ENCODE results near the gene TNFAIP8. TPM values are rescaled to one million over a fixed set of nuclear protein-coding genes. Genes with fewer than 3 reads are reported as not detected.

Gene TNFAIP8
- 100 to 1,000 TPM; 128 to 145 (median 135) TPM for total RNA-seq
- total RNA-seq (2013): 232 TPM
- 160 to 940 (median 269) reads per million in 29 experiments for total RNA-seq

GRCh38 chr5:119355685-119356611 is at the start of gene TNFAIP8:
Gene TNFAIP8, plus strand, starts transcription at chr5:119356019. Its CDS starts 72 bp downstream, at chr5:119356091.
- Histone ChIP-seq H3K27me3 (replicated peaks in 1 of 2; ENCODE audit: control insufficient read depth in 2 of 2, extremely low read depth in 1 of 2, insufficient read depth in 2 of 2, low read length in 1 of 2) (no peaks in the 10 kb centered on the region), H3K36me3 (ENCODE audit: control insufficient read depth in 2 of 2, extremely low read depth in 1 of 2, insufficient read depth in 1 of 2, low read length in 1 of 2) (peaks cover 0 to 5% of the 10 kb centered on the region in 2 donors), H3K4me3 (ENCODE audit: control insufficient read depth in 1 of 2, extremely low read depth in 1 of 2, low read length in 1 of 2) (peak within 1 kb of the TSS; percentile 39 to 48), H3K4me1 (ENCODE audit: control insufficient read depth in 1 of 2, extremely low read depth in 1 of 2, insufficient read depth in 2 of 2, low read length in 2 of 2) (peaks cover 60 to 66% of the 10 kb centered on the region in 2 experiments), H3K9me3 (no peaks in the 10 kb centered on the region), H3K27ac (ENCODE audit: low read length) (peak within 1 kb of the TSS; percentile 65)
- H3K36me3 Mint-ChIP-seq: peaks cover 8% of the 10 kb centered on the region
- DNase-seq: peak in 12 of 35 experiments; percentile 10 to 70 (median 30)
- H3K27ac Mint-ChIP-seq: peak within 1 kb of the TSS; percentile 89 to 95
- CTCF ChIA-PET: interaction anchor here (0.6 to 2.2 kb wide), 11 partner anchors 10 to 177 kb away, joined by 3 to 10 read pairs (median 4); no protein-coding TSS in a partner anchor
- H3K27me3 Mint-ChIP-seq: no peaks in the 10 kb centered on the region
- peaks cover 86 to 95% (median 94%) of the 10 kb centered on the region in 3 donors for H3K4me1 Mint-ChIP-seq
- ATAC-seq (replicated peaks in 1 of 4): peak; percentile 46 to 64 (median 58)
- H3K4me3 Mint-ChIP-seq: peak within 1 kb of the TSS; percentile 87 to 91 (median 88)
- H3K9me3 Mint-ChIP-seq: no peaks in the 10 kb centered on the region
- WGBS (ENCODE audit: insufficient coverage): 19% methylated on average over 46 of the region's 60 CpGs
- POLR2A ChIA-PET: interaction anchor here (0.6 to 1.5 kb wide), 5 partner anchors 16 to 117 kb away, joined by 3 to 18 read pairs (median 6); no protein-coding TSS in a partner anchor

DNA sequence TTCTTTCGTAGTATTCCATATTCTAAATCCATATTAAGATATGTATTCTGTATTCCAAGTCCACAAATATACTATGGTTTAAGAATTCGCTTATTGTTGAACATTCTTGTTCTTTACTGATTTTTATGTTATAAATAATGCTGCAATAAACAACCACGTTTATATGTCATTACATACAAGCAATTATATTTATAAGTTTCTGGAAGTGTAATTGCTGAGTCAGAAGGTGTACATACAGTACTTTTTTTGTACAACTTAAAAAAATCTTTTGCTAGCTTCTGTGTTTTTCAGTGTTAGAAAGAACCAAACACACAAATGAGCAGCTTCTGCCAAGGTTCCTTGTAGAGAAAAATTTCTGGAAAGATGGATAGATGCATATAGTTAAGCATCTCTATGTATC is 48.6 kb upstream of the TNFAIP8 start:
- CTCF ChIA-PET: interaction anchor here (0.8 to 1.1 kb wide), 2 partner anchors 8 to 17 kb away, joined by 3 read pairs; no protein-coding TSS in a partner anchor
- Histone ChIP-seq H3K36me3 (ENCODE audit: control insufficient read depth in 2 of 2, extremely low read depth in 1 of 2, insufficient read depth in 1 of 2, low read length in 1 of 2) (peaks cover 0 to 8% of the 10 kb centered on the region in 2 donors), H3K4me3 (ENCODE audit: control insufficient read depth in 1 of 2, extremely low read depth in 1 of 2, low read length in 1 of 2) (no peak overlapping the region), H3K27ac (ENCODE audit: low read length) (peak overlapping the region; percentile 83), H3K9me3 (no peaks in the 10 kb centered on the region), H3K4me1 (ENCODE audit: control insufficient read depth in 1 of 2, extremely low read depth in 1 of 2, insufficient read depth in 2 of 2, low read length in 2 of 2) (peaks cover 81 to 84% of the 10 kb centered on the region in 2 experiments), H3K27me3 (replicated peaks in 1 of 2; ENCODE audit: control insufficient read depth in 2 of 2, extremely low read depth in 1 of 2, insufficient read depth in 2 of 2, low read length in 1 of 2) (no peaks in the 10 kb centered on the region)
- no peak overlapping the region for H3K4me3 Mint-ChIP-seq
- peaks cover 33% of the 10 kb centered on the region for H3K36me3 Mint-ChIP-seq
- no CpG with 5 or more reads among the region's 3 CpGs for WGBS (ENCODE audit: insufficient coverage)
- POLR2A ChIA-PET: interaction anchor here in 1 of 2 donors (0.7 to 1.1 kb wide), 2 partner anchors 23 to 32 kb away, joined by 3 to 4 read pairs; no protein-coding TSS in a partner anchor
- H3K27ac Mint-ChIP-seq: peak overlapping the region; percentile 95 to 96
- no peaks in the 10 kb centered on the region for H3K9me3 Mint-ChIP-seq
- peaks cover 95 to 96% (median 95%) of the 10 kb centered on the region in 3 donors for H3K4me1 Mint-ChIP-seq
- ATAC-seq (replicated peaks in 1 of 4) (no peak), DNase-seq (no peak)
- no peaks in the 10 kb centered on the region for H3K27me3 Mint-ChIP-seq

DNA sequence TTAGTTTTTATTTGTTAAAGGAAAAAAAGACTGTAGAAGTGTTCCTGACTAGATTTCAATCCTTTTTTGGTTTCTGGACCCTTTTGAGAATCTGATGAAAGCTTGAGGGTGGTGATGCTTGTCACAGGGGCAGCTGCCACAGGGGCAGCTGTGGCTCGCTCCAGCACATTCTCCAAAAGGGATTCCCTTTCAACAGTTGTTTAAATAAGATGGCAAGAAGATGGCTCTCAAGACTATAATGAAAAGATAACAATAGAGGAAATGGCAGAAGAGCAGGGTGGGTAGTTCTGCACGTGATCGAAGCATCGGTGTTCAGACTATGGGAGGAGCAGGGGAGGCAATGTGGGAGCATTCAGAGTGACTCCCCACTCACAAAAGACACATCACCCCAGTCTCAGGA is 46.5 kb upstream of the TNFAIP8 start:
- ATAC-seq (replicated peaks in 1 of 4) (peak; percentile 23 to 51 (median 42)), DNase-seq (peak in 1 of 35 experiments; percentile 24)
- peaks cover 73 to 80% of the 10 kb centered on the region in 2 experiments for H3K4me1 ChIP-seq (ENCODE audit: control insufficient read depth in 1 of 2, extremely low read depth in 1 of 2, insufficient read depth in 2 of 2, low read length in 2 of 2)
- no peaks in the 10 kb centered on the region for H3K27me3 ChIP-seq (replicated peaks in 1 of 2; ENCODE audit: control insufficient read depth in 2 of 2, extremely low read depth in 1 of 2, insufficient read depth in 2 of 2, low read length in 1 of 2)
- Mint-ChIP-seq H3K4me1 (peaks cover 95 to 96% (median 95%) of the 10 kb centered on the region in 3 donors), H3K4me3 (peak overlapping the region; percentile 65 to 80 (median 67)), H3K27ac (peak overlapping the region; percentile 98 to 99), H3K36me3 (peaks cover 26% of the 10 kb centered on the region), H3K9me3 (no peaks in the 10 kb centered on the region), H3K27me3 (no peaks in the 10 kb centered on the region)
- peak overlapping the region; percentile 83 for H3K27ac ChIP-seq (ENCODE audit: low read length)
- no CpG with 5 or more reads among the region's 4 CpGs for WGBS (ENCODE audit: insufficient coverage)
- POLR2A ChIA-PET: interaction anchor here in 1 of 2 donors (1.2 kb wide), 1 partner anchor 9 kb away, joined by 3 read pairs; no protein-coding TSS in a partner anchor
- H3K36me3 ChIP-seq (ENCODE audit: control insufficient read depth in 2 of 2, extremely low read depth in 1 of 2, insufficient read depth in 1 of 2, low read length in 1 of 2): peaks cover 0 to 6% of the 10 kb centered on the region in 2 donors
- CTCF ChIA-PET: no interaction called here
- peak overlapping the region; percentile 10 to 13 for H3K4me3 ChIP-seq (ENCODE audit: control insufficient read depth in 1 of 2, extremely low read depth in 1 of 2, low read length in 1 of 2)
- no peaks in the 10 kb centered on the region for H3K9me3 ChIP-seq

- WGBS (ENCODE audit: insufficient coverage): no CpG with 5 or more reads among the region's 2 CpGs
- Histone ChIP-seq H3K36me3 (ENCODE audit: control insufficient read depth in 2 of 2, extremely low read depth in 1 of 2, insufficient read depth in 1 of 2, low read length in 1 of 2) (peaks cover 0 to 2% of the 10 kb centered on the region in 2 donors), H3K4me1 (ENCODE audit: control insufficient read depth in 1 of 2, extremely low read depth in 1 of 2, insufficient read depth in 2 of 2, low read length in 2 of 2) (peaks cover 78 to 81% of the 10 kb centered on the region in 2 experiments), H3K9me3 (no peaks in the 10 kb centered on the region), H3K27me3 (replicated peaks in 1 of 2; ENCODE audit: control insufficient read depth in 2 of 2, extremely low read depth in 1 of 2, insufficient read depth in 2 of 2, low read length in 1 of 2) (no peaks in the 10 kb centered on the region), H3K27ac (ENCODE audit: low read length) (peak overlapping the region; percentile 60), H3K4me3 (ENCODE audit: control insufficient read depth in 1 of 2, extremely low read depth in 1 of 2, low read length in 1 of 2) (no peak overlapping the region)
- CTCF ChIA-PET: interaction anchor here (0.6 to 5.3 kb wide), 9 partner anchors 9 to 246 kb away, joined by 3 to 47 read pairs (median 4); no protein-coding TSS in a partner anchor
- ATAC-seq (replicated peaks in 1 of 4) (no peak), DNase-seq (no peak)
- POLR2A ChIA-PET: interaction anchor here (0.7 to 1.1 kb wide), 3 partner anchors 27 to 183 kb away, joined by 3 to 5 read pairs (median 4); no protein-coding TSS in a partner anchor
- peak overlapping the region in 1 of 3 donors; percentile 29 for H3K4me3 Mint-ChIP-seq
- peak overlapping the region; percentile 83 to 85 for H3K27ac Mint-ChIP-seq
- no peaks in the 10 kb centered on the region for H3K27me3 Mint-ChIP-seq
- peaks cover 23% of the 10 kb centered on the region for H3K36me3 Mint-ChIP-seq
- no peaks in the 10 kb centered on the region for H3K9me3 Mint-ChIP-seq
- H3K4me1 Mint-ChIP-seq: peaks cover 95 to 96% (median 95%) of the 10 kb centered on the region in 3 donors
Measured at GRCh38 chr5:119311688-119312087, 44.1 kb upstream of the TNFAIP8 start.

- Mint-ChIP-seq H3K36me3 (peaks cover 23% of the 10 kb centered on the region), H3K4me3 (peak overlapping the region in 2 of 3 donors; percentile 28 to 29), H3K4me1 (peaks cover 92 to 93% (median 92%) of the 10 kb centered on the region in 3 donors), H3K9me3 (no peaks in the 10 kb centered on the region), H3K27ac (peak overlapping the region; percentile 83 to 85), H3K27me3 (no peaks in the 10 kb centered on the region)
- no peaks in the 10 kb centered on the region for H3K27me3 ChIP-seq (replicated peaks in 1 of 2; ENCODE audit: control insufficient read depth in 2 of 2, extremely low read depth in 1 of 2, insufficient read depth in 2 of 2, low read length in 1 of 2)
- POLR2A ChIA-PET: interaction anchor here (0.6 to 1.1 kb wide), 9 partner anchors 11 to 101 kb away, joined by 3 to 8 read pairs (median 4); no protein-coding TSS in a partner anchor
- CTCF ChIA-PET: interaction anchor here (0.6 to 5.3 kb wide), 17 partner anchors 10 to 258 kb away, joined by 3 to 47 read pairs (median 4); no protein-coding TSS in a partner anchor
- no peak overlapping the region for H3K4me3 ChIP-seq (ENCODE audit: control insufficient read depth in 1 of 2, extremely low read depth in 1 of 2, low read length in 1 of 2)
- DNase-seq (peak in 1 of 35 experiments; percentile 40), ATAC-seq (replicated peaks in 1 of 4) (no peak)
- no peaks in the 10 kb centered on the region for H3K9me3 ChIP-seq
- peaks cover 82% of the 10 kb centered on the region in 2 experiments for H3K4me1 ChIP-seq (ENCODE audit: control insufficient read depth in 1 of 2, extremely low read depth in 1 of 2, insufficient read depth in 2 of 2, low read length in 2 of 2)
- H3K27ac ChIP-seq (ENCODE audit: low read length): peak overlapping the region; percentile 60
- WGBS (ENCODE audit: insufficient coverage): 43% methylated on average over 2 of the region's 5 CpGs
- peaks cover 0 to 2% of the 10 kb centered on the region in 2 donors for H3K36me3 ChIP-seq (ENCODE audit: control insufficient read depth in 2 of 2, extremely low read depth in 1 of 2, insufficient read depth in 1 of 2, low read length in 1 of 2)
Measured at GRCh38 chr5:119312403-119312802, 43.4 kb upstream of the TNFAIP8 start.
